Iris pigment epithelial cell (primary cell): Measurements from ENCODE around the gene DDX27.
"Not testable (repeated sequence)": the region's sequence is repeated elsewhere in the genome, so short reads cannot be mapped to it uniquely, and the experiment has no call there.

Experiments used
- DNase-seq: peaks from one replicate; pipeline ENCODE4 v3.0.0-alpha.2; 2011; ENCODE audit warnings: low read depth

DDX27 gene

DNA sequence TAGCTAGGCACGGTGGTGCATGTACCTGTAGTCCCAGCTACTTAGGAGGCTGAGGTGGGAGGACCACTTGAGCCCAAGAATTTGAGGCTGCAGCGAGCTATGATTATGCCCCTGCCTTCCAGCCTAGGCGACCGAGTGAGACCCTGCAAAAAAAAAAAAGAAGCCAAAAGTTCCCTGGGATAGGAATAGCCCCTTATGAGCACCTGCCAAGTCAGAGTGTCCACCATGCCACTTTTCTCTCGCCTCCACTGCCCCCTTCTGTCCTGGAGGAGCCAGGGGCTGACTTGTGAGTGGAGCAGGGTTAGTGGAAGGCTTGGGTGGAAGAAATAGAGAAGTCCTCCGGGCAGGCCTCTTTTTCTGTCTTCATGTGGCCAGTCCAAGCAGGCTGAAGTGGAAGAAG, 12.1 kb upstream of the DDX27 start:
- no peak for DNase-seq

DNA sequence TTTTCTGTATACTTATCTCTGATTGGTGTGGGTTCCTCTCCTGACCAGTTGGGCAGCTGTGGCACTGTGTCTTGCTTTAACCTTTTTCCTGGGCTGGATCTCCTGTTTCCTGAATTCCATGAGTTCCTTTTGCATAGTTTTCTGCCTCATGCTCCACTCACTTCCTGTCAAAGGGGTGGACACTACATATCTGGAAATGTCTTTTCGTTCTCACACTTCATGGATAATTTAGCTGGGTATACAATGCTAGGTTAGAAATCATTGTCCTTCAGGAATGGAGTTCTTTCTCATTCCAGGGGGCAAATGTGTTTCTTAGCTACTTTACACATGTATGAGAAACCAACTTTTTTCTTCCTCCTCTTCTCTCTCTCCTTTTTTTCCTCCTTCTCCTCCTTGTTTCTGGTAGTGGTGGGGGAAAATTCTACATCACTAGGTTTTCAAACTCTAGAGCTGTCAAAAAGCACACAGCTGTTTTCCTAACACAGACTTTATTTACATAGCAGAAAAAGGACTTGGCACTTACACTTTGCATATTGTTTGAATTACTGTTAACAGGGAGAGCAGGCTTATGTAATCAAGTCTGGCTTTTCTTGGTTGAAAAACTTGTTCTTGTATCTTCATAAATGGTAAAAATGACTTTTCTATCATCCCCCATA, 9.0 kb upstream of the DDX27 start:
- no peak for DNase-seq

DNA sequence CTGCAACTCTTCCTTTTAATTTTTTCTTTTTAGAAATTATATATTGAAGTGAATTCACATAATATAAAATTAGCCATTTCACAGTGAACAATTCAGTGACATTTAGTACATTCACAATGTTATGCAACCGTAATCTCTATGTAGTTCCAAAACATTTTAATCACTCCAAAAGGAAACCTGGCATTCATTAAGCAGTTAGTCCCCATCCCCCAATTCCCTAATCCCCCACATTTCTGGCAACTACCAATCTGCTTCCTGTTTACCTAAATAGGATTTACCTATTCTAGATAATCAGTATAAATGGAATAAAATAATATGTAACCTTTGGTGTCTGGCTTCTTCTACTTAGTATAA, 8.5 kb upstream of the DDX27 start:
- DNase-seq = no peak

DNA sequence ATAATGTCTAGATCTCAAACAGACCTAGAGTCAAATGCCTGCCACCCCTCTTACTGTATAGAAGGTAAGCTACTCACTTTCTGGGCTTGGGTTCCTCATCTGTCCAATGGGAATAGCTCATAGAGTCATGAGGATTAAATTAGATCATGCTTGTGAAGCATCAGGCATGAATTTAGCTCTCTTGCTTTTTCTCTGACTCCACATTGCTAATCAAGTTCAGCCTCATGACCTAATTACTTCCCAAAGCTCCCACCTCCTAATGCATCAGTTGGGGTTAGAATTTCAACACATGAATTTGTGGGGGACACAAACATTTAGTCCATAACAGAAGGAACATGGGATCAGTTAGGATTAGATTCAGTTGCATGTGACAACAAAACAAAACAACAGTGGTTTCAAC, 4.6 kb upstream of the DDX27 start:
- DNase-seq = no peak

DNA sequence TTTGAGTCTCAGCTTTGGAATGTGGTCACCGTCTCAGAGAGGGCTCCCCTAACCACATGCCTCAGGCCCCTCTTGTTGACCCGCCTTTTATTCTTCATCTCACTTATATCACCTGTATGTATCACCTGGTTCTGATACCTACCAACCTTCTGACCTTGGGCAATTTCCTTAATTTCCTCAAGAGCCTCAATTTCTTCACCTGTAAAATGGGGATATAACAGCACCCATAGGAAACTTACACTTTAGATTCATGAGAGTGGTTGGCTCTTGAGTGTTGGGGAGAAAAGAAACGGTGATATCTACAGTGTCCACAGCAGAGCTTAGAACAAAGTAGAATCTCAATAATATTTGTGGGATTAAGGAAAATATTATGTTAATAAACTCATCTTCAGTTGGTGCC, 4.0 kb upstream of the DDX27 start:
- DNase-seq = no peak

DNA sequence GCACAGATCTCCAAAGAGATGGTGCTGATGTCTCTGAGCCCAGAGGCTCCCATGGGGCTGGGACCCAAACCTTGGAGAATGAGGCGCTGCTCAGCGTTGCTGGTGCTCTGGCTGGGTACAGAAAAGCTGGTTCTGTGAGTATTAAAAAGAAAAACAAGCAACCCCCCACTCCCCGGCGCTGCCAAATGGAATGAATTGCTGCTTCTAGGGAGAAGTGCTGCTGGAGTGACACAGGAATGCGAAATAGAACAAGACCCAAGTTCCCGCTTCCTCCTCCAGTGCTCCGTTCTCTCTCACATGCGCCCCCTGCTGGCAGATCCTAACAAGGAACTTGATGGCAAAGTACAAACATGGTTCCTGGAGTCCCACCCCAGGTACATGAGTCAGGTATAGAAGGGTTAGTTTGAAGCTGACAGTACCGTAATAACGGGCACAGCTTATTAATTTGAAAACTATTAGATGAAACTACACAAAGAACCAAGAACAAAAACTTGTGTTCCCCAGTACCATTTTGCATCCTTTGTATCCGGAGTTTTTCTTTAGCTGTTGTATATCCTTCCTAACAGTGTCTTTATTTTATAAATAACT, 2.1 kb upstream of the DDX27 start:
- peak; percentile 86 for DNase-seq

DNA sequence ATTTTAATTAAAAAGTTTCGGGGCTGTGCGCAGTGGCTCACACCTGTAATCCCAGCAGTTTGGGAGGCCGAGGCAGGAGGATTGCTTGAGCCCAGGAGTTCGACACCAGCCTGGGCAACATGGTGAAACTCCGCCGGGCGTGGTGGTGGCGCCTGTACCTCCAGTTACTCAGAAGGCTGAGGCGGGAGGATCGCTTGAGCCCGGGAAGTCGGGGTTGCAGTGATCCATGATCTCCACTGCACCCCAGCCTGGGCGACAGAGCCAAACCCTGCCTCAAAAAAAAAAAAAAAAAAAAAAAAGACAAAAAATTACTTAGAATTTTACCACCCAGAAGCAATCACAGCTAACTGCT, 501 bp upstream of the DDX27 start:
- DNase-seq = not testable (repeated sequence)

DNA sequence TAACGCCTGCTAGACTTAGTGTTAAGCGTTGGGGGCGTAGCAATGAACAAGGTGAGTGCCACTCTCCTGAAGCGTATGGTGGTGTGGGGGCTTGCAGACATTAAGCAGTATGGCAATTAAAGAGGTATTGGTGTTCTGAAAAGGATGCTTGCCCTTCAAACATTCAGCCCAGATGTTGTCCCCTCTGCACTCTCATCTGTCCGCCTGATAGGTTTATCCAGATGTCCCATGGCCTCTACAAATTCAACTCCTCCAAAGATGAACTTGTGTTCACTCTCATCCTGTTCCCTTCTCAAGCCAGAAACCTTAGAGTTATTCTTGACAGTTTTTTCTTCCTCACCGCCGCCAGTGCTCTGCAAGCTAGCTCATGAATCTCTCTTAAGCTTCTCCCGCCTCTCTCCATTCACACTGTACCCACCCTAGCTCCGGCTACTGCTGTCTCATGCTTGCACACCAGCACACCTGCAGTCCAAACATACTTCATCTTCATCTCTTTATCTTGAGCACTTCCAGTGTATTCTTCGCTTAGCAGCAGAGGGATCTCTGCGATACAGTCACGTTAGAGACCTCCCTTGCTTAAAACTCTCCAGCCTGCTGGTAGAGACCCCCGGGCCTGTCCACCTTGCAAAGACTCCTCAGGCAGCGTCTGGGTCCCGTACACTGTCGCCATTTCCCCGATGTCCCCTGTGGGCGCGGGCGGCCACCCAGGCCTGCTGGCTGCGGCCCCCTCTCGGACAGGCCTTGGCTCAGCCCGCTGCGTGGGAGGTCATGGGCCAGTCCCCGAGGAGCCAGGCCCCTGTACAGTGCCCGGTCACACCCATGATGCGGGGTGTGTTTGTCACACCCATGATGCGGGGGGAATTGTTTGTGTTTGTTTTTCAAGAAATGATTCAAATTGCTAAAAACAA, 962 bp downstream of the DDX27 start:
- no peak for DNase-seq

DNA sequence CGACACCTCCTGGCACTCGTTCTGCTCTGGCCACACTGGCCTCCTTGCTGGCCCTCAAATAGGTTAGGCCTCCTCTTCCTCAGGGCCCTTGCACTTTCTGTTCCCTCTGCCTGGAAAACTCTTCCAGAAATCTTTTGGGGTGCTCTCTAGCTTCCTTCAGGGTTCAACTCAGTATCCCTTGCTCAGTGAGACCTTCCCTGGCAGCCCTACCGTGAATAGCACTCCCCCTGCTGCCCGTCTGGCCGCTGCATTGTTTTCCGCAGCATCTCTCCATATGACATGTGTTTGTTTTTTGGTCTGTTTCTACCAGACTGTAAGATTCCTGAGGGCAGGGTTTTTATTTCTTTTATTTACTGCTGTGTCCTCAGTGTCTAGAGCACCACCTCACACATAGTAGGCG, 6.7 kb downstream of the DDX27 start:
- no peak for DNase-seq

DNA sequence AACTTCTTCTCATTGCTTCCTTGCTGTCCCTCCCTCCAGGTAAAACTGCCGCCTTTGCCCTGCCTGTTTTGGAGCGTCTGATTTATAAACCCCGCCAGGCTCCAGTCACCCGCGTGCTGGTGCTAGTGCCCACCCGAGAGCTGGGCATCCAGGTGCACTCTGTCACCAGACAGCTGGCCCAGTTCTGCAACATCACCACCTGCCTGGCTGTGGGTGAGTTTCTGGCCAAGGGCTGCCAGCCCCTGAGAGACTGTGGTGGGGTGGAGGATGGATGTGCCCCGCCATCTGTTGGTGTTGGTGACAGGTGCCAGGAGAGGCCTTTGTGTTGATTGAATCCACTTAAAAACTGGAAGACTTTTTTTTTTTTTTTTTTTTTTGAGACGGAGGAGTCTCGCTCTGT, 9.5 kb downstream of the DDX27 start:
- DNase-seq = no peak

DNA sequence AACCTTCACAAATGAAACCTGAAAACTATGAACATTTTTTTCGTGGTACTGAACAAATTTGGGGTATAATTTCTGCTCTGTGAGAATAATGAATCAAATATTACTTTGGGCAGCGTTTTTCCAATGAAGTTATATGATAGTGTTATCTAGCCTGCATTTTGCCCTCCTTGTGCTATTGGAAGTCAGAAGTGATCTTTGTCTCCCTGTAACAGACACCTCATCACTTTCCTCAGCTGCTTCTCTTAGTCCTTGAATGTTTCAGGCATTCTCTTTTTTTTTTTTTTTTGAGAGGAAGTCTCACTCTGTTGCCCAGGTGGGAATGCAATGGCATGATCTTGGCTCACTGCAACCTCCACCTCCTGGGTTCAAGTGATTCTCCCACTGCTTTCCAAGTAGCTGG, 10.2 kb downstream of the DDX27 start:
- no peak for DNase-seq

DNA sequence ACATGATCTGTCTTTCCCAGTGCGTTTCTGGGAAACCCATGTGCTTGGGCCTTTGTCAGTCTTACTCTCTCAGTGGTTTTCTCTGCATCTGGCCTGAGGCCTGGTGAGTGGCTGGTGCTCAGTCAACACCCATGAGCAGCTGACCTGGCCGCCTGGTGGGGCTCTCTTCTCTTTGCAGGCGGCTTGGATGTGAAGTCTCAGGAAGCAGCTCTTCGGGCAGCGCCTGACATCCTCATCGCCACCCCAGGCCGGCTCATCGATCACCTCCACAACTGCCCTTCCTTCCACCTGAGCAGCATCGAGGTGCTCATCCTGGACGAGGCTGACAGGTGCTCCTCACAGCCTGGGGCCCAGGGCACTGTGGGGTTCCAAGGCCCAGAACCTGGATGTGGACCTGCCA, 10.8 kb downstream of the DDX27 start:
- DNase-seq = no peak

DNA sequence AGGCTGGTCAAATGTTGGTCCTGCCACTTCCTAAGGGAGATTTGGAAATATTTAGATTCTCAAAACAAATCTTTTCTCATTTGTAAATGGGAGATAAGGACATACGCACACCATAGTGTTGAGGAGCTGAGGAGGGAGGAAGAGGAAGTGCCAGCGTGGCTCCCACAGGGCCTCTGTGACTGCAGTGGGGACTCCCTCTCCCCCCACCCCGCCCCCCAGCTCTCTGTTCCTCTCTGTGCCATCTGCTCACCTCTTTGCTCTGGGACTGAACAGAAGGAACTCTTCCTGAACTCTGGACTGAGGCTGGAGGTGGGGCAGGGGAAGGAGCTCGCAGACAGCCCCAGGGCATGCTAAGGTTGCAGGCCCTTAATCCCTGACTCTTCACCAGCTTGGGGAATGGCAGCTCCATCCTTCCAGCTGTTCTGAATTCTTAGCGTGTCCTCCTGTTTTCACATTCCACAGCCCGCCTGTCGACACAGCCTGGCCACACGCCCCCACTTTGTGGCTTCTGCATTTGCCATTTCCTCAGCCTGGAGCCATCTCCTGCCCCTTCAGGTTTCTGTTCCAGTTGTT, 11.4 kb downstream of the DDX27 start:
- peak; percentile 28 for DNase-seq

DNA sequence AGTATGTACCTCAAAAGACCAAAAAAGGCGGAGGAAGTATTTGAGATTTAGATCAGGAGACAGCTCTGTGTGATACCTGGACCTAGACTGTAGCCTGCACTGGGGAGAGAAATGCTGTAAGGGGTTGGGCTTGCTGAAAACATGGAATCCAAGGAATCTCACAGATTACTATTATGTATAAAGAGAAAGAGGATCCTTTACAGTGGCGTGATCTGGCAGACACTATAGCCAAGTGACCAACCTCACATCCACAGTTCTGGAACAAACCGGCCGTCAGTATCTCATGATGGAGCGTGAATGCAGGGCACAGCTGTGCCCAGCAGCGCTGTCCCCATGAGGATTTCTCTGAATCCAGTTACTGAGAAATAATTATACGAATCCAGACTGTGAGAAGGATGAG, 12.3 kb downstream of the DDX27 start:
- DNase-seq = no peak

DNA sequence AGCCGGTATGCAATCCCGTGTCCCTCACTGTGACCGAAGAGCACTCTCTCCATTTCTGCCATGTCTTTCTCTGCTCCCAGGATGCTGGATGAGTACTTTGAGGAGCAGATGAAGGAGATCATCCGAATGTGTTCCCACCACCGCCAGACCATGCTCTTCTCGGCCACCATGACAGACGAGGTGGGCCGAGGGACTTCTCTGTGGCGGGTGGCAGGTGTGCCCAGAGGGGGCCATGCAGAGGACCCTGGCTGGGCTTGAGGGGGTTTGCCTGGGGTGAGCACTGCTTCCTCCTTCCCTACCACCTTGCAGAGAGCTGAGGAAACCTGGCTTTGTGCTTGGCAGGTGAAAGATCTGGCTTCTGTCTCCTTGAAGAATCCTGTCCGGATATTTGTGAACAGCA, 14.0 kb downstream of the DDX27 start:
- no peak for DNase-seq

DNA sequence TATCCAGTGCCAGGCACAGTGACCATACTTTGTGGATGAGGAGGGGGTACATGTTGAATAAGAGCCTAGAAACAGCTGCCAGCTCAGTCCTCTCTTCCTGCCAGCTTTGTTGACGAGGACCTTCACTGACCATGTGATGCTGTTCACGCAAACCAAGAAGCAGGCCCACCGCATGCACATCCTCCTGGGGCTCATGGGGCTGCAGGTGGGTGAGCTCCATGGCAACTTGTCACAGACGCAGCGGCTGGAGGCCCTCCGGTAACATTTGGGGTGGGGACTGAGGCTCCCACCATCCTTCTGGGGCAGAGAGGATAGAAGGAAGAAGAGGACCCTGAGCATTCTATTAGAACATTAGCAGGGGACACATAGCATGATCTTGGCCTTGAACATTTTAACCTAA, 15.6 kb downstream of the DDX27 start:
- no peak for DNase-seq

DNA sequence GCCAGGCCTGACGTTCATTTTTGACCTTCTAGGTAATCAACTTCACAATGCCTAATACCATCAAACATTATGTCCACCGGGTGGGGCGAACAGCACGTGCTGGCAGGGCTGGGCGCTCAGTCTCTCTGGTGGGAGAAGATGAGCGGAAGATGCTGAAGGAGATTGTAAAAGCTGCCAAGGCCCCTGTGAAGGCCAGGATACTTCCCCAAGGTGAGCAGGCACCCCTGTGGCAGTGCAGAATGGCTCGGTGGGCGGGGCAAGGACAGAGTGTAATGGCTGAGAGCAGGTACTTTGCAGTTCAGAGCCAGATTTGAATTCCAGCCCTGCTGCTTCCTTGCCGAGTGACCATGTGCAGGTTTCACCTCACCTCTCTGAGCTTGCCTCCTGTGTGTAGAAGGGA, 17.1 kb downstream of the DDX27 start:
- no peak for DNase-seq

DNA sequence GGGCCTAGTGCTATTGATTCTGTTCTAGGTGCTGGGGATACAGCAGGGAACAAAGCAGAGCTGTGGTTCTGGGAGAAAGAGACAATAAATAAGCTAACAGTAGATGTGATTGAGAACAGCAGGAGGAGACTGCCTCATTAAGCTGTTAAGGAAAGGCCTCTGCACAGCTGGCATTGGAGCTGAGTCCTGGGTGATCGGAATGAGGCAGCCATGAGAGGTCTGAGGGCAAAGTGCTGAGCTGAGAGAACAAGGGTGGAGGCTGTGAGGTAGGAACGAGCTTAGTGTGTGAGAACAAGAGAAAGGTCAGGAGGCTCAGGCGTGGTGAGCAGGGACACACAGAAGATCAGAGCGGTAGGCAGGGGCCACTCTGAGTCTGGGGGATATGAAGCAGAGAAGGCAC, 18.3 kb downstream of the DDX27 start:
- DNase-seq = no peak

DNA sequence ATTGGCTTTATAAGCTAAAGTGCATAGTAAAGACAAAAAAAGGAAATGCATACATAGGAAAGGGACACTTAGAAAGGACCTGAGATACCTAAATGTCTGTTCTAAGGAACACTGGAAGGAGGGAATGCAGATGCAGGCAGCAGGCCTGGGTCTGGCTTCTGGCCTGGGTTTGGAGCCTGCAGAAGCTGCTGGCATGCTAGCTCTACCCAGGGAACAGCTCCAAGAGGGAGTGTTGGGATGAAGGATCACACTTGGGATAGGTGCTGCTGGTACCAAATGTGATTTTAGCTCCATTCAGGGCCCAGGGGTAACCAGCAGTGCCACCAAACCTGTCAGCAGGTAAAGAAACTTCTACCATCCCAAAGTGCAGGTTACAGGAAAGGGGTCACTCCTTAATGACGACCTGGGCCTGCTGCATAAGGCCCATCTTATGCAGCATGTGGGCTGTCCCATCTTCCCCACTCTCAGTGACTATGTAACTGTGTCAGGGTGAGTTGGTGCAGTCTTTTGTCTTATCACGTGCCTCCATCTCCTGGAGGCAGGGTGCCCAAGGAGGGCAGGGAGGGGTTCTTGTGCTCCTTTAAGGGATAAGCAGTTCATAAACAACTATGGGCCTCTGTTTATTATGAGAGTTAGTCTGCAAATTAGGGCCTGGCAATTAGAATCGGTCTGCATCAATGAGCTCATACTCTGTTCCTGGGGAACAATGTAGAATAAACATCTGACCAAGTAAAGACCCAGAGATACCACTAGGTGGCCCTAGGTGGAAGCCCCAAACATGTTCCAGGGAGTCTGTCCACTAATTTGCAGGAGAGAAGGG, 26.9 kb downstream of the DDX27 start:
- DNase-seq = peak; percentile 60

DNA sequence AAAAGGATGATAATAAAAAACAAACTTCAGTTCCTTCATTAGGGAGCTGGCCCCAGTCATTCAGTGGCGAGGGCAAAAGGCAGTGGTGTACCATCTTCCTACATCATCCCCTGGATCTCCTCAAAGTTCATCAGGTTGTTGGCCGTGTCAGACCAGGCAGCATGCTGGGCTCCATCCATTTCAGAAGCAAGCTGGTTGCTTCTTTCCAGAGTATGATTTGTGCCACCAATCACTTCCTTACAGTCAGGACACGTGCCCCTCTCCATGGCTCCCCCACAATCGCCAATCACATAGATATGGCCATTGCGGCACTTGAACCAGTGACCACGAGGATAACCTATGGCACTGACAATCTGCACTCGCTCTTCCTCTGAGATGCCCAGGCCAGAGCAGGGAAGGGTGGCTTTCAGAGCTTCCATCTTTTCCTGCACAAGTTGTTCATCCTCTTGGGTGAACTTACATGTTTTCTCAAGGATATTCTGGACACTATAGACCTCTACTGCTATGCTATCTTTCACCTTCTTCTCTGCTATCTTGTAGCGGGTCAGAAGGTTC, 28.0 kb downstream of the DDX27 start:
- DNase-seq = no peak

DNA sequence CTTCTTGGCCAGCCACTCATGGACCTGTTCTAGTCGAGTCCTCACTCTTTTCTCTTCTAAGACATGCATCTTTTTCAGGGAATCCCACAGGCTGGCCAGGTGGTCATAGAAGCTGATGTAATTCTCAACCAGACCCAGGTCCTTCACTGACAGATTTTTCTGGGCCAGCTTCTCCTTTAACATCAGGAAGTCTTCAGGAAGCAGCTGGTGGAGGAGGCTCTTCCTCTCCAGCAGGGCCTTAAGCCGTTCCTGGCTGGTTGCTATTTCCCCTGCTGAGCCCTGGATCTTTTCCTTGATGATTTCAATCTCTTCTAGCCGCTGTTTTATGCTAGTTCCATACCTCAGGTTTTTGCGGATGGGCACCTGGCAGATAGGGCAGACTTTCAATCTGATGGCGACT, 28.6 kb downstream of the DDX27 start:
- DNase-seq = no peak

DNA sequence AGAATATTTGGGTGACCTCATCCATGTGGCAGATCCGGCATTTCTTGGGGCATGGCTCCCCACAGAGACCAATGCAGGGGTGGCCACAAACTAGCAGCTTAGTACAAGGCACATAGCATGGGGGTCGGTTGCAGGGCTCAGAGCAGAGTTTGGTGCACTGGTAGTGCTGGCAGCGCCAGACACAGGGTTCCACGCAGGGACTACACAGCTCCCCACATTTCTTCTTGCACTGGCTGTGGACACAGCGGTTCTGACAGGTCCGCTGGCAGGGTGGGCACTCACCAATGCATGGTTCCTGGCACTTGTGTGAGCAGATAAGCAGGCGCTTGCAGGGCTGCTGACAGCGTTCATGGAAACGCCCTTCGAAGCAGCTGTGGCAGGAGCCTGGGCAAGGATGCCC, 29.1 kb downstream of the DDX27 start:
- DNase-seq = no peak
